Measurements from ENCODE around the gene MYO9A. TPM values are rescaled to one million over a fixed set of nuclear protein-coding genes. Genes with fewer than 3 reads are reported as not detected.

MYO9A gene
- total RNA-seq, 1 donor: 18.3 TPM

- no peak for DNase-seq (ENCODE audit: low read depth in 2 of 3, low spot score in 2 of 3)
Measured at GRCh38 chr15:71790081-71790480, 327.9 kb downstream of the MYO9A start.

DNA sequence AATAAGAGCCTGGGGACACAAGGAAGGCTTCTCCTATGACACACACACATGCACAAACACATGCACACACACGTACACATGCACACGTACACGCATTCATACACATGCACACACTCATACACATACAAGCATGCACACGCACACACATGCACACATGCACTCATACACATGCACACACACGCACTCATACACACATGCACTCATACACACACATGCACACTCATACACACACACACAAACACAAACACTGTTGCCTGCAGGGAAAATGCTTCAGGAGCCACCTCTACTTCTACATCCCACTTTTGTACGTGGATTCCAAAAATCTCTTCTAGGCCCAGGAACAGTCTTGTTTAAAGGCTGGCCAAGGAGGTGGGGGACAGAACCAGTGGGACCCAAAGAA is 328.3 kb downstream of the MYO9A start:
- DNase-seq (ENCODE audit: low read depth in 2 of 3, low spot score in 2 of 3): no peak

DNA sequence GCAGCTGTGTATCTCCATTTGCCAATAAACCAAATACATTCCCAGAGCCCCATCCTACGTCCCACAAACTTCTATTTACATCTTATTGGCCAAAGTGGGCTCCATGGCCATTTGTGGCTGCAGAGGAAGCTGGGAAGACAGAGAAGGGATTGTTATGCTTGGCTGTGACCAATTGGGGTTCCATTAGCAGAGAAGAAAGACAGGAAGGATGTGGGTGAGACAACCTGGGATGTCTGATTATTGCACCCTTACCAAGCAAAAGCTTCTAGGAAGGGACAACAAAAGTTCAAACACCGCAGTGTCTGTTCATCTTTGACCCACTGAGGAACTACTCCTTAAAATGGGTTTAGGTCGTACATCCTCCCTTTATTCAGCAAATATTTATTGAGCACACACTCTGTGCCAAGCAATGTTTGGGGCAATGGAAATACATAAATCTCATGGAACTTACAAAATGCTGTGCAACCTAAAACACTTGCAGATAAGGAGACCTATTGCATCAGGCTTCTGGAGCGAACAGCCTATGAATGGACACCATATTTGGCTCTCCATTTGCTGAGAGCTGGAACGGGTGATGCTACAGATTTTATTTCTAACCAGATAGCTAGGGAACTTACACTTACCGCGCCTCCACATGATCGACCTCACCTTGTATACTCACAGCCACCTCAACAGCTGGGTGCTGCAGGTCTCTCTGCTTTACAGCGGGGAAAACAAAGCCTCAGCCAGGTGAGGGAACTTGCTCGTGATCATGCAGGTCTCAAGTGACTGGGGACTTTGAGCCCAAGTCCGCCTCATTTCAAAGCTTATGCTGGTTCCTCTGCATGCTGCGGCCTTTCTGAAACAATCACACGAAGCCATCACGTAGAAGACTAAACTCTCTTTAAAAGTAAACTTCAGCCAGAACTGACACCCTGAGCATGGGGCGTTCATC is 329.0 kb downstream of the MYO9A start:
- DNase-seq (ENCODE audit: low read depth in 2 of 3, low spot score in 2 of 3): no peak

GRCh38 chr15:71786673-71787072 is 331.3 kb downstream of the MYO9A start:
- no peak for DNase-seq (ENCODE audit: low read depth in 2 of 3, low spot score in 2 of 3)

DNA sequence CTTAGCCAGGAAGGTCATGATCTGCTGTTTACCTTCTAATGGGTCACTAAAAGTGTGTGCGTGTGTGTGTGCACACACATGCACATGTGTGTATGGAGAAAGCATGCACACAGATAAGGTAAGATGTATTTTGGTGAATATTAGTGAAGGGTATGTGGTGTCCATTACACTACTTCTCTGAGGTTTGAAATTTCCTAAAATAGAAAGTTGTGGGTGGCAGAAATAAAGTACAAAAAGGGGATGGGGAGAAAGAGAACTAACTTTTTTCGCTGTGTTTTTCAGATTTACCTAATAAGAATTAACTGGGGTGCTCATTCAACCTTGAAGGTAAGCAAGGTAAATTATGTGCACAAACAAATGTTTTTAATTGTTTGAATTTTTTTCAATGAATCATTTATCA is 332.0 kb downstream of the MYO9A start:
- no peak for DNase-seq (ENCODE audit: low read depth in 2 of 3, low spot score in 2 of 3)

- peak in 1 of 3 donors; percentile 14 for DNase-seq (ENCODE audit: low read depth in 2 of 3, low spot score in 2 of 3)
Measured at GRCh38 chr15:71784719-71785118, 333.2 kb downstream of the MYO9A start.

GRCh38 chr15:71782422-71783165 is 335.4 kb downstream of the MYO9A start:
- no peak for DNase-seq (ENCODE audit: low read depth in 2 of 3, low spot score in 2 of 3)

GRCh38 chr15:71781965-71782265 is 336.0 kb downstream of the MYO9A start:
- DNase-seq (ENCODE audit: low read depth in 2 of 3, low spot score in 2 of 3): no peak

DNA sequence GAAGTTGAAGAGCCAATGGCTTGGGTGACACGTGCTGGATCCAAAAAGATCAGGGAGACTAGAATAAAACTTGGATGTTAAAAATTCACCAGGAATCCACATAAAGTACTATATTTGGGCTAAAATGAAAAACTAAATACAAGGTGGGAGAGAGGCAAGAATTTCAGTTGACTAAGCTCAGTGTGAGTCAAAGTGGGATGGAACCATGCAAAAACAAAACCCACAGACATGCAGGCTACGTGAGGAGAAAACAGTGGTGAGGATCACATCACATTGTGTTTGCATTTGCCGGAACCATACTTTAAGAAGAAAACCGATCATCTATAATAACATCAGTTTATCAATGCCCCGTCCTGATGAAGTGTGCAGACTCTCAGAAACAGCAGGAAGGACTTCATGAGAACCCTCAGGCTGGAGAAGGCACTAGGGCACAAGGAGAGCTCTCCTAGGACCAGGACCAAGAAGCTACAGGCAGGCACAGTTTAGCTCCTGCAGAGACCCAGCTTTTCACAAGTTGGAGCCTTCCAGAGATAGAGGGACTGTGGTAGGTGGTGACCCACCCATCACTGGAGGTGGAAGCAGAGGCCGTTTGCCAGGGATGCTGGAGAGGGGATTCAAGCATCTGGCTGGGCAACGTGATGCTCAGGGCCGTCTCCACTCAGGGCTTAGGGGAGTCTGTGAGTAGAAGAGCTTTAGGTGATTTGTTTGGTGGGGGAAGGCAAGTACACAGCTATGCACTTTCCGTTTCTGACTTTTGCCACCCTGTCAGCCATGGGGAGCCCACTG is 336.6 kb downstream of the MYO9A start:
- DNase-seq (ENCODE audit: low read depth in 2 of 3, low spot score in 2 of 3): no peak

- DNase-seq (ENCODE audit: low read depth in 2 of 3, low spot score in 2 of 3): peak in 2 of 3 donors; percentile 57 to 66
Measured at GRCh38 chr15:71780115-71780976, 337.6 kb downstream of the MYO9A start.

DNA sequence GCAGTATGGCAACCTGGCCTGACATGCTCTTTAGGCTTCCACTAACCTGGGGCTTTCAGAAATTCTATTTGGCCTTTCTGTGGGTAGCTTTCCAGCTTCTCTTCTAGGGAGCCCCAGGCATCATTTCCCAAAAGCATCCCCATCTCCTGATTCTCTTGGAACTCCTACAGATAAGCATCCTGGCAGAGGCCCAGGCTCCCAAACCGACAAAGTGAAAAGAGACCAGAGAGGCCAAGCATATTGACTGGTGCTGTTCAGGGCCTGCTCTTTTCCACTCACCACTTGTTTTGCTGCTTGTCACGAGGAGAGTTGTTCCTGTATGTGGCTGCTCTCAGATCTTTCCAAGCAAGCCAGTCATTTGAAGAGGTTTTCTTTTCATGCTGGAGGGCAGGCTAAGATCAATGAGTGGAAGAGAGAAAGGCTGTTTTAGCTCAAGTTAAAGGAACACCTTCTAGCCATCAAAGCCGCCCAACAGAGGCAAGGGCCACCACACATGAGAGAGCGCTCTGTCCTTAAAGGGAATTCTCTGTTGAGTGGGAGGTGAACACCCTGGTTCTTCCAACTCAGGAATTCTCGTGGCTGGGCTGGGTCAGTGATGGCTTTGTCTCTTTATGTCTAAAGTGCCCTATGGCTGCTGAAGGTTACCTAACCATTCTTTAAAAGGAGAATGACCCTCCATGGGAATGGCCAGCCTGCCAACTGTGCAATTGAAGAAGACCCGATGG is 338.7 kb downstream of the MYO9A start:
- no peak for DNase-seq (ENCODE audit: low read depth in 2 of 3, low spot score in 2 of 3)

DNA sequence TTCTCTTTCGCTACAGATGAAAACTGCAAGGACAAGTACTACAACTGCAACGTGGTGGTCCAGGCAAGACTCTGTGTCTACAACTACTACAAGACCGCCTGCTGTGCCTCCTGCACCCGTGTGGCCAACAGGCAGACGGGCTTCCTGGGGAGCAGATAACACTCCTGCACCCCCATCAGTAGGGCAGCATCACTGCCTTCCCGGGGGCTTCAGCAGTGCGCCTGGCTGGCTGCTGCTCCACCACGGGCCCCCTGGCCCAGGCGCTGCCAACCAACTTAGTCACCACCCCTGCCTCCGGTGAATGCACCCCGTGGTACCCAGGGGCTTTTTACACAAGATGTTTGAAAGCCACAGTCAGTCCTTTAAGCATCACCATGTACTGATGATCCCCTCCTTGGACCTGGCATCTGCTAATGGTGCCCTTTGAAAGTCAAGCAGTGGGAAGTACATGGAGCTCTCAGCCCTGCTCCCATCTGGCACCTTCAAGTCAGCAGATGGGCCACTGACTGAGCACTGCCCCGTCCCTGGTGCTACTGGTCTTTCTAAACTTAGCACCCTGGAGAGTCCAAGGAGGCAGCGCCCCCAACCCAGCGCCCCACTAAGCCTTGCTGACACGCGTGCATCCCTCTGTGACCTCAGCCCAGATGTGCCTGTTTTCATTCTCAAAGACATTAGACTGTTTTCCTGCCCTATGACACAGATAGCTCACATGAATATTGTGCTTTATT is 340.6 kb downstream of the MYO9A start:
- DNase-seq (ENCODE audit: low read depth in 2 of 3, low spot score in 2 of 3): no peak

- no peak for DNase-seq (ENCODE audit: low read depth in 2 of 3, low spot score in 2 of 3)
Measured at GRCh38 chr15:71776304-71776703, 341.6 kb downstream of the MYO9A start.

DNA sequence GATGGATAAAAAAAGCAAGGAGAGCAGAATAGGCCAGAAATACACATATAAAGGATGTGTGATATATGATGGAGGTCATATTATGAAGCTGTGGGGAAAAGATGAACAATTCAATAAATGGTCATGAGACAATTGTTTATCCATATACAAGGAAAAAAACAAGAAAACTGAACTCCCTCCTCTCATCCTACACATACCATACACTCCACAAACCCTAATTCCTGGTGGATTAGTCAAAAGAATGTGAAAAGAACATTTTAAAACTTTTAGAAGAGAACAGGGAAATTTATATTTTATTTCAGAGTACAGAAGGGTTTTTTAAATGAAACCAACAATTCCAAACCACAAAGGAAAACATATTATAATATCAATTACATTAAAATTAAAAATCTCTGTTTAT is 342.1 kb downstream of the MYO9A start:
- no peak for DNase-seq (ENCODE audit: low read depth in 2 of 3, low spot score in 2 of 3)

DNA sequence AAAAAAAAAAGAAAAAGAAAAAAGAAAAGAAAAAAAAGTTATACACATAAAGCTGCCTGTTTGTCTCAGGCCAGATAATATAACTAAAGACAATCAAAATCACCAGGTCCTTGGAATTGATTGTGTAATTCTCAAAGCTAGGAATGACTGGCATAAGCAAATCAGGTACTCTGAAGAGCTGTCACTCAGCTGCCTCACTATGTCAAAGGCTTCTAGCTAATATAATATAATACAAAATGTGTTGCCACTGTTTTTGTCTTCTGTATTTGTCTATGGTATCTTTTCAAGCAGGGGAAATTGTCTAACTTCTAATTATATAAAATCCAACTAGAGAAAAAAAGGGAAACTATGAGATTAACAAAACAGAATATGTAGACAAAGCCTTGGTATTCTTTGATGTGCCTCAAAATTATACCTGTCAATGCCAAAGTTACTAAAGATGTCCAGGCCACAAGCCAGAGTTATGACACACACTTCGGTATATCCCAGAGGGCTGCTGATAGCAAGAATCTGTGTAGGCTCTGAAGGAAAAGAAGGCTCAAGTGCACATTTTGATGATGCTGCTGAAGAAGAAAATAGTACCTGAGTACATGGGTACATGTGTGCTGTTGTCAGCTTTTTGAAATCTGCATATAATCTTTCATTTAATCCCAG is 344.6 kb downstream of the MYO9A start:
- DNase-seq (ENCODE audit: low read depth in 2 of 3, low spot score in 2 of 3): no peak
